Measurements from ENCODE around the gene ARMC2.

The ARMC2 gene, protein sequence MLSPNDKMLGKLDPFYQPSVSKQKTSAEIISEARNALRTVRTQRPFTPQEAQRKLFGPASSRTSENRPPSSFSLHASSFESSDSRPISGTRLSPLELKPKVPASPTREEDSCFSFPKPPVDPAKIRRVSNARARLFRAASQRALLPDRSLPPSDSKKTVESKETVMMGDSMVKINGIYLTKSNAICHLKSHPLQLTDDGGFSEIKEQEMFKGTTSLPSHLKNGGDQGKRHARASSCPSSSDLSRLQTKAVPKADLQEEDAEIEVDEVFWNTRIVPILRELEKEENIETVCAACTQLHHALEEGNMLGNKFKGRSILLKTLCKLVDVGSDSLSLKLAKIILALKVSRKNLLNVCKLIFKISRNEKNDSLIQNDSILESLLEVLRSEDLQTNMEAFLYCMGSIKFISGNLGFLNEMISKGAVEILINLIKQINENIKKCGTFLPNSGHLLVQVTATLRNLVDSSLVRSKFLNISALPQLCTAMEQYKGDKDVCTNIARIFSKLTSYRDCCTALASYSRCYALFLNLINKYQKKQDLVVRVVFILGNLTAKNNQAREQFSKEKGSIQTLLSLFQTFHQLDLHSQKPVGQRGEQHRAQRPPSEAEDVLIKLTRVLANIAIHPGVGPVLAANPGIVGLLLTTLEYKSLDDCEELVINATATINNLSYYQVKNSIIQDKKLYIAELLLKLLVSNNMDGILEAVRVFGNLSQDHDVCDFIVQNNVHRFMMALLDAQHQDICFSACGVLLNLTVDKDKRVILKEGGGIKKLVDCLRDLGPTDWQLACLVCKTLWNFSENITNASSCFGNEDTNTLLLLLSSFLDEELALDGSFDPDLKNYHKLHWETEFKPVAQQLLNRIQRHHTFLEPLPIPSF

GRCh38 chr6:108848116-108848868 is at the start of gene ARMC2:
TSS of gene ARMC2 (plus strand) at chr6:108848422. CDS start at chr6:108854268, 5,846 bp downstream.
- TF ChIP-seq, protein P1, sequence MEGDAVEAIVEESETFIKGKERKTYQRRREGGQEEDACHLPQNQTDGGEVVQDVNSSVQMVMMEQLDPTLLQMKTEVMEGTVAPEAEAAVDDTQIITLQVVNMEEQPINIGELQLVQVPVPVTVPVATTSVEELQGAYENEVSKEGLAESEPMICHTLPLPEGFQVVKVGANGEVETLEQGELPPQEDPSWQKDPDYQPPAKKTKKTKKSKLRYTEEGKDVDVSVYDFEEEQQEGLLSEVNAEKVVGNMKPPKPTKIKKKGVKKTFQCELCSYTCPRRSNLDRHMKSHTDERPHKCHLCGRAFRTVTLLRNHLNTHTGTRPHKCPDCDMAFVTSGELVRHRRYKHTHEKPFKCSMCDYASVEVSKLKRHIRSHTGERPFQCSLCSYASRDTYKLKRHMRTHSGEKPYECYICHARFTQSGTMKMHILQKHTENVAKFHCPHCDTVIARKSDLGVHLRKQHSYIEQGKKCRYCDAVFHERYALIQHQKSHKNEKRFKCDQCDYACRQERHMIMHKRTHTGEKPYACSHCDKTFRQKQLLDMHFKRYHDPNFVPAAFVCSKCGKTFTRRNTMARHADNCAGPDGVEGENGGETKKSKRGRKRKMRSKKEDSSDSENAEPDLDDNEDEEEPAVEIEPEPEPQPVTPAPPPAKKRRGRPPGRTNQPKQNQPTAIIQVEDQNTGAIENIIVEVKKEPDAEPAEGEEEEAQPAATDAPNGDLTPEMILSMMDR (IDR thresholded peaks at IDR 0.05; ENCODE audit: low read depth, low read length, missing control alignments) = no peak
- peak; percentile 40 for DNase-seq (ENCODE audit: low read depth)
- peak within 1 kb of the TSS; percentile 60 for H3K4me3 ChIP-seq (ENCODE audit: low read depth, low read length)

GRCh38 chr6:108798670-108799353 is 49.4 kb upstream of the ARMC2 start:
- TF ChIP-seq, protein P1 (IDR thresholded peaks at IDR 0.05; ENCODE audit: low read depth, low read length, missing control alignments) = no peak
- H3K4me3 ChIP-seq (ENCODE audit: low read depth, low read length) = no peak overlapping the region
- no peak for DNase-seq (ENCODE audit: low read depth)

GRCh38 chr6:108799354-108799717 is 48.9 kb upstream of the ARMC2 start:
- H3K4me3 ChIP-seq (ENCODE audit: low read depth, low read length) = no peak overlapping the region
- no peak for DNase-seq (ENCODE audit: low read depth)
- TF ChIP-seq, protein P1 (IDR thresholded peaks at IDR 0.05; ENCODE audit: low read depth, low read length, missing control alignments) = no peak

DNA sequence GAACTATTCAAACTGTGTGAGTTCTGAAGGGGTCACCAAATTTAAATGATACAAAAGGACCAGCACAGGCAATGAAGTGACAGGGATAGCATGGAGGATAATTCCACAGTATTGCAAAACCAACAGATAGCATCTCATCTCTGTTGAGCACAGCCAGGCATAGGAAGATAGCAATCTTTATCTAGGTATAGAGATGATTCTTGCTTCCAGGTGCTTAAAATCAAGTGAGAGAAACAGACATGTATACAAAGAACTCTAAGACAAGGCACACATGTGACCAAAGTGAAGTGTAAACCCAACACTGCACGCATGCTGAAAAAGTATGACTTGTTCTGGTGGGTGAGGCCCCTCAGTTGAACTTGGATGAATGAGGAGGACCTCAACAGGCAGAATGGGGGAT is 48.4 kb upstream of the ARMC2 start:
- TF ChIP-seq, protein P1 (IDR thresholded peaks at IDR 0.05; ENCODE audit: low read depth, low read length, missing control alignments) = no peak
- DNase-seq (ENCODE audit: low read depth) = no peak
- H3K4me3 ChIP-seq (ENCODE audit: low read depth, low read length) = no peak overlapping the region

- no peak overlapping the region for H3K4me3 ChIP-seq (ENCODE audit: low read depth, low read length)
- DNase-seq (ENCODE audit: low read depth) = no peak
- TF ChIP-seq, protein P1 (IDR thresholded peaks at IDR 0.05; ENCODE audit: low read depth, low read length, missing control alignments) = no peak
Observed at GRCh38 chr6:108800427-108800864, 47.8 kb upstream of the ARMC2 start.

DNA sequence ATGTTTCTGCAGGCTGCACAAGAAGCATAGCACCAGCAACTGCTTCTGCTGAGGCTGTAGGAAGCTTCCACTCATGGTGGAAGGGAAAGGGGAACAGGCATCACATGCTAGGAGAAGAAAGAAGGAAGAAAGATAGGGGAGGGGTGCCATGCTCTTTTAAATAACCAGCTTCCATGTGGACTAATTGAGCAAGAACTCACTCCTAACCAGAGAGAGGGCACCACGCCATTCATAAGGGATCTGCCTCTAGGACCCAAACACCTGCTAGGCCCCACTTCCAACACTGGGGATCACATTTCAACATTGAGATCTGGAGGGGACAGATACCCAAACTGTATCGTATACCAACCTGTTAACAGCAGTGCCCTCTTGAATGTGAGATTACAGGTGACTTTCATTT is 46.9 kb upstream of the ARMC2 start:
- TF ChIP-seq, protein P1 (IDR thresholded peaks at IDR 0.05; ENCODE audit: low read depth, low read length, missing control alignments) = no peak
- no peak overlapping the region for H3K4me3 ChIP-seq (ENCODE audit: low read depth, low read length)
- no peak for DNase-seq (ENCODE audit: low read depth)
